ENCODE data around the gene RHBDD1. TPM values are rescaled to one million over a fixed set of nuclear protein-coding genes. Genes with fewer than 3 reads are reported as not detected.

The RHBDD1 gene
- polyA plus RNA-seq, 2 of the 4 experiments (the other 2 are of a cell fraction): 8.3 to 46.9 TPM

- TF ChIP-seq BCL3 (IDR thresholded peaks at IDR 0.05): no peak
These were observed 117.4 kb downstream of the RHBDD1 start (continued) for GRCh38 chr2:226953206-226953605.

GRCh38 chr2:226953826-226954225 lies 118.0 kb downstream of the RHBDD1 start:
- POLR2A ChIA-PET: no interaction called here
- TF ChIP-seq GATA3 (IDR thresholded peaks at IDR 0.05; ENCODE audit: borderline replicate concordance) (no peak), ZC3H11A (IDR thresholded peaks at IDR 0.05) (no peak), RARB (CRISPR knock-in tag; IDR thresholded peaks at IDR 0.05) (no peak), HOXA7 (CRISPR knock-in tag; IDR thresholded peaks at IDR 0.05) (no peak), HEYL (CRISPR knock-in tag; IDR thresholded peaks at IDR 0.05) (no peak), BHLHE40 (IDR thresholded peaks at IDR 0.05; ENCODE audit: low read depth, low read length) (no peak), RFX5 (IDR thresholded peaks at IDR 0.05) (no peak), JUNB (IDR thresholded peaks at IDR 0.05) (no peak), HMGXB4 (CRISPR knock-in tag; IDR thresholded peaks at IDR 0.05; ENCODE audit: borderline replicate concordance) (no peak), NFE2L2 (conservative IDR thresholded peaks at IDR 0.05; ENCODE audit: low read length) (no peak), TP53 (CRISPR knock-in tag; IDR thresholded peaks at IDR 0.05) (no peak)

GRCh38 chr2:226956659-226957058 lies 120.8 kb downstream of the RHBDD1 start:
- WGBS (ENCODE audit: missing lambda C conversion rate): 17% methylated on average over 1 of the region's 1 CpG
- ATAC-seq (no peak), FAIRE-seq (no peak), DNase-seq (ENCODE audit: low read depth in 1 of 2, low spot score in 1 of 2) (no peak)
- Histone ChIP-seq H3K4me2 (no peak overlapping the region), H3K4me3 (no peak overlapping the region), H3K9me3 (no peaks in the 10 kb centered on the region), H3K27ac (no peak overlapping the region), H3K4me1 (no peaks in the 10 kb centered on the region)
- ChIA-PET CTCF (no interaction called here), POLR2A (no interaction called here)
- TF ChIP-seq ZC3H11A (IDR thresholded peaks at IDR 0.05) (no peak), RCOR1 (IDR thresholded peaks at IDR 0.05; ENCODE audit: low read depth, low read length) (no peak), TP53 (CRISPR knock-in tag; IDR thresholded peaks at IDR 0.05) (no peak), REST (IDR thresholded peaks at IDR 0.05) (no peak), PHF8 (IDR thresholded peaks at IDR 0.05; ENCODE audit: borderline replicate concordance, low read depth) (no peak)

More at GRCh38 chr2:226953826-226954225, 118.0 kb downstream of the RHBDD1 start:
- ATAC-seq: no peak
- H3K4me2 ChIP-seq: no peak overlapping the region
- H3K4me1 ChIP-seq: no peaks in the 10 kb centered on the region
- DNase-seq (ENCODE audit: low read depth in 1 of 2, low spot score in 1 of 2): no peak
- WGBS (ENCODE audit: missing lambda C conversion rate): 82% methylated on average over 6 of the region's 6 CpGs
- no peak overlapping the region for H3K27ac ChIP-seq
- FAIRE-seq: no peak
- CTCF ChIA-PET: no interaction called here
- no peak overlapping the region for H3K4me3 ChIP-seq
- no peaks in the 10 kb centered on the region for H3K9me3 ChIP-seq

- CTCF ChIA-PET: interaction anchor here (1.7 kb wide), 1 partner anchor 18 kb away, joined by 7 read pairs; no protein-coding TSS in a partner anchor
- POLR2A ChIA-PET: no interaction called here
- WGBS (ENCODE audit: missing lambda C conversion rate): 24% methylated on average over 1 of the region's 1 CpG
These were observed 123.6 kb downstream of the RHBDD1 start for GRCh38 chr2:226959418-226959817.

More at GRCh38 chr2:226959418-226959817, 123.6 kb downstream of the RHBDD1 start:
- Histone ChIP-seq H3K4me2 (no peak overlapping the region), H3K9me3 (no peaks in the 10 kb centered on the region), H3K4me1 (peaks cover 10% of the 10 kb centered on the region), H3K4me3 (no peak overlapping the region), H3K27ac (no peak overlapping the region)
- no peak for ATAC-seq
- no peak for DNase-seq (ENCODE audit: low read depth in 1 of 2, low spot score in 1 of 2)
- 0 out of 2 replicates have a peak, but pooled peaks have one; percentile 46 for TF ChIP-seq KDM1A (IDR thresholded peaks at IDR 0.05; ENCODE audit: low read depth)
- no peak for TF ChIP-seq TP53 (CRISPR knock-in tag; IDR thresholded peaks at IDR 0.05)
- FAIRE-seq: no peak
